Stimulated activated CD4-positive, alpha-beta T cell treated with anti-CD3 and anti-CD28 coated beads, Interleukin-12 subunit alpha, Interleukin-12 subunit beta, amount 100 ng/mL, for 24 hours (primary cell): ENCODE measurements around the gene CTNS.

Experiments used
- DNase-seq, 2 experiments: peaks; one replicate each; pipeline ENCODE4 v3.0.0-alpha.2; 2020; ENCODE audit warnings: low read depth in 2 of 2

The CTNS gene

GRCh38 chr17:3636154-3636907 lies at the start of gene CTNS, which contains the start of gene SHPK:
CTNS (plus strand) TSS chr17:3636760; CDS start chr17:3640207, 3,447 bp downstream.
SHPK (minus strand) TSS chr17:3636250; CDS start chr17:3636219, 31 bp downstream.
- peak; percentile 90 to 92 for DNase-seq

DNA sequence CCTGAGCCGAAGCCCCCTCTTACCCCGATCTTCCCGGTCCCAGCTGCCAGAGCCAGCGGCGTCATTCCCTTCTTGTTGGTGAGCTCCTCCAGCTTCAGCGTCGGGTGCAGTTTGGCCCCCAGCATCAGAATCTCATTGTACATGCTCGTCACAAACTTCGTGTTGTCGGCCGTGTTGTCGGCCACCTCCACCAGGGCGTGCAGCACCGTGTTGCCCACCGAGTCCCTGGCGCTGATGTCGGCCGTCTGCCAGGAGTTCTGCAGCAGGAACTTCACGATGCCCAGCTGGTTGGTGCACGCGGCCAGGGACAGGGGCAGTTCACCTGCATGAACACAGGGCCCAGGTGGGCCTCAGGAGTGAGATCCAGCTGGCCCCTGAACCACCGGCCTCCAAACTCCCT lies 46.8 kb upstream of the CTNS start:
- no peak for DNase-seq

- no peak for DNase-seq
Observed at GRCh38 chr17:3590231-3590630, 46.3 kb upstream of the CTNS start.

DNA sequence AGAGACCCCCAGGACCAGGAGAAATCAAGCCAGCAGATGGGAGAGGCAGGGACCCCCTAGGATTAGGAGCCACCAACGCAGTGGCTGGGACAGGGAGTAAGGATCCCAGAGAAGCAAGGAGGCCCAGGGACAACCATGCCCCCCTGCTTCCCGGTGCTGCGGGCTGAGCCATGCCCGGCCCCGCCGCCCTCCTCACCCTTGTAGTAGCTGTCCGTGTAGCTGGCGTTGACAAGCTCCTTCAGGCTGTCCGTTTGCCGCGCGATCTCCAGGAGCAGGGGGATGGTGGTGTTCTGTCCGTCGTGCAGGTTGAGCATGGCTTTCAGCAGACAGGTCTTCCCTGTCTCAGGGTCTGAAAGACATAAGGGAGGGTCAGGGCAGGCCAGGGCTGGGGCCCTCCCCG lies 45.8 kb upstream of the CTNS start:
- no peak for DNase-seq

GRCh38 chr17:3592216-3592860 lies 44.2 kb upstream of the CTNS start:
- DNase-seq: no peak

DNA sequence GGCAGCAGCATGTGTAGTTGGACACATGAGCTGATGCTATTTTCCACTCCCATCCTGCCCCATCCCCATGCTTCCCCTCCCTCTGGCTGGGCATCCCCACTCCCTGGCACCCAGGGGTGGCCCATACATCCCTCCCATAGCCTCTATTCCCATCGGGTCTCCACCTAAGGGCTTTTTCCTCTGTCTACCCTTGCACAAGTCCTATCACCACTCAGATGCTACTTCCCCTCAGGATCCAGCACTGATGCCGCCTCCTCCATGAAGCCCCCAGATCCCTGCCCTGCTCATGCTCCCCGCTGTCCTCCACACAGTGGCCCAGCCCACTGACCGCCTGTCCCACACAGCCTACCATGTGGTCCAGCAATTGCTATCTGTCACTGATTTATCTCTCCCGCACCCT lies 43.2 kb upstream of the CTNS start:
- DNase-seq: no peak

GRCh38 chr17:3594051-3594800 lies 42.3 kb upstream of the CTNS start:
- DNase-seq: no peak

DNA sequence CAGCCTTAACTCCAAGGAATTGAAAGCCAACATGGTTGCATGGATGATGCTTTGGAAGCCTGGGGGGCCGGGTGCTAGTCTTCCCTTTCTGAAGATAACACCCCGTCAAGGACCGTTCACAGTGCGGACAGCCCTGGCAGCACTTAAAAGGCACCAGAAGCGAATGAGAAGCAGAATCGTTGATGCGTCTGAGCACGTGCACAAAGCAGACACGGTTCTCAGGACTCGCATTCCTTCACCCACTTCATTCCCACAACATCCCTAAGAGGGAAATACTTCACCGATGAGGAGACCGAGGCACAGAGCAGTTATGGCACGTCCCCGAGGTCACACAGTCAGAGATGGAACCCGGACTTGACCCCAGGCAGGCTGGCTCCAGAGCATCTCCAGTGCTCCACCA lies 41.6 kb upstream of the CTNS start:
- DNase-seq: no peak

DNA sequence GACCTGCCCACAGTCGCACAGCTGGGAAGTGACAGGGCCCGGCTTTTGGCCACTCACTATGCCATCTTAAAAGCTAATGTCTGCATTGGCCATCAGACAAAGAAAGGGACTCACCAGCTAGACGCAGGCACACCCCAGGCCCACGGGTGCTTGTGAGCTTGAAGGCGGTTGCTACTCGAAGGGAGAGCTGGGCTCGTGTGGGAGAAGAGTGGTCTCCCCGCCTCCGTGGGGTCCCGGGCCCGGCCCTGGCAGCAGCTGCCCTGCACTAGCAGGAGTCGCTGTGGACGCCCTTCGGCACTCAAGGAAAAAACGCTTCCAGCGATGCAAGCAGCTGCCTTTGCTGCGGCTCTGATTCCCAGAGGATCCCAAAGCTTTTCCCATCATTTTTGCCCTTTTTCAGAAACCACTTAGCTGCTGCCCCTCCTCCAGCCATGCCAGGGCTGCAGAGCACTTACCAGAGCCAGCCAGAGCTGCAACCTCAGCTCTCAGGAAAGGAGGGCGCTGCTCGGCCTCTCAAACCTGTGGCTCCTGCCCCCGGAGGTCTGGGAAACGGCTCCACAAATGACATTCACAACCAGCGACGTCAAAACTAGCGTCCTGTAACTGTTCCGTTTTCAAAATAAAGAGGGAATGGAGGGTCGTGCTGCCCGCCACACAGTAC lies 39.6 kb upstream of the CTNS start:
- DNase-seq: no peak

GRCh38 chr17:3598078-3598477 lies 38.5 kb upstream of the CTNS start:
- DNase-seq: no peak

DNA sequence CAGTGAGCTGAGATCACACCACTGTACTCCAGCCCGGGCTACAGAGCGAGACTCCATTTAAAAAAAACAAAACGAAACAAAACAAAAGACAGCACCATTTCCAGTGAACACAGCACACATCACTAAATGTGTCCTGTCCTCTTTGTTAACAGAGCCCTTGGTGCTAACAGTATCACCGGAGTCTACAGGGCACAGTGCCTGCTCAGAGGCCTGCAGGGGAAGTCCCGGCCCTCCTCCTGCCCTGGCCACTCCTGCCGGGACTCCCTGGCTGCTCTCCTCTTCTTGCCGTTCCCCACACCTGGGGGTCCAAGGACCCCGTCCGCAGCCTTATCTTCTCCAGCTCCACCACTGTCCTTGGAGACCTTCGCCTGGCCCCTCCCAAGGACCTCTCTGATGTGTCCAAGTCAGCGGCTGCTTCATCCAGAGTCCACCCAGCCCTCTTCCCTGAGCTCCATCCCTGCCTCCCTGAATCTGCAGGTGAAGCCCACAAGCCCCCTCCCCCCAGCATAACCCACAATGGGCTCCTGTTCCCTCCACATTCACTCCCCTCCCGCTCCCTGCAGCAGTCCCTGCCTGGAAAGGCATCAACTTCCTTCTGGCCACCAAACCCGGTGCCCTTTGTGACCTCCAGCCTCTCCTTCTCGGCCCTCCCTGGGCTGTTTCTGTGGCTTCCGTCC lies 35.9 kb upstream of the CTNS start:
- no peak for DNase-seq

GRCh38 chr17:3602499-3602898 lies 34.1 kb upstream of the CTNS start:
- peak in 1 of 2 experiments; percentile 26 for DNase-seq

DNA sequence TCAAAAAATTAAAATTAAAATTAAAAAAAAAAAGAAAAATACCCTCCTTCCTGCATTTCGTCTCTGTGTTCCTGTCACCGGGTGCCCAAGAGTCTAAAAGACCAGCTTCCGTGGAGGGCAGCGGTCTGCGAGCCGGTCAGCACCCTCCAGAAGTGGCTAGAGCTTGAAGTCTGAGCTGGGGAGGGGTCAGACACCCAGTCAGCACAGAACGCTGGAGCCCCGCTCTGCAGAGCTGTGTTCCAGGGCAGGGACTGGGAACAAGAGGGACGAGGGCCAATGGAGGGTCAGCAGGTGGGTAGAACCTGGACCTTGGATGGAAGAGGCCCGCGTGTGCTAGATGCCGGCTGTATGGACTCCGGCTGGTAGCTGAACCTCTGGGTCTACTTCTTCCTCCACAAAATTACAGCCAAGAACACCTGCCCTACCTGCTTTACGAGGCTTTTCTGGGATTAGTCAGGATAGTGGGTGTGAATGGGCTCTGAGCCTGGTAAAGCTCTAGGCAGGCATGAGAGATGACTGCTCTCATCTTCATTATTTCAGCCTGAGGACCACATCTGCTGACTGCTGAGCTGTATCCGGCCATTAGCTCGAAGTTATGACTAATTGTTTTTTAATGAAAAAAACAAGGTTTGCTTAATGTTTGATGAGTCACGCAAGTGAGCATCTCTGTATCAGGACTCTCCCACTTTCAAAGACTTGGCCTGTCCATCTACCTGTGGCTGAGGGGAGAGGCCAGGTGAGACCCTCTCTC lies 33.3 kb upstream of the CTNS start:
- no peak for DNase-seq

DNA sequence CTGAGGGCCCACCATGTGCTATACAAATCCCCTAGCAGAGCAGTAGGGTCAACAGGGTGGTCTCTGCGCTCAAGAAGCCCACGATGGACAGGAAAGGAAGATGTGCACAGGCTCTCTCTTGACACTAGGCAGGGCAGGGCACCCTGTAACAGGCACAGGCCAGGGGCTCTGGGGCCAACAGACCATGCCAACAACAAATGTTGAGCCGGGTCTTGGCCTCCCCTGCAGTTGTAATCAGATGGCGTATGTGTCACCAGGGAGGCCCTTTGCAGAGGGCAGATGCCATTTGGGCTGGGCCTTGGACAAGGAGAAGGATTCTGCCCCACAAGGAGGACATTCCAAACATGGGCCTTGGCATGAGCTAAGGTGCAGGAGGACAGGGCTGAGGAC lies 32.7 kb upstream of the CTNS start:
- DNase-seq: no peak

GRCh38 chr17:3609689-3610088 lies 26.9 kb upstream of the CTNS start:
- no peak for DNase-seq

GRCh38 chr17:3610523-3610922 lies 26.0 kb upstream of the CTNS start:
- no peak for DNase-seq

GRCh38 chr17:3613124-3613523 lies 23.4 kb upstream of the CTNS start:
- no peak for DNase-seq

GRCh38 chr17:3615160-3615870 lies 21.2 kb upstream of the CTNS start:
- no peak for DNase-seq

DNA sequence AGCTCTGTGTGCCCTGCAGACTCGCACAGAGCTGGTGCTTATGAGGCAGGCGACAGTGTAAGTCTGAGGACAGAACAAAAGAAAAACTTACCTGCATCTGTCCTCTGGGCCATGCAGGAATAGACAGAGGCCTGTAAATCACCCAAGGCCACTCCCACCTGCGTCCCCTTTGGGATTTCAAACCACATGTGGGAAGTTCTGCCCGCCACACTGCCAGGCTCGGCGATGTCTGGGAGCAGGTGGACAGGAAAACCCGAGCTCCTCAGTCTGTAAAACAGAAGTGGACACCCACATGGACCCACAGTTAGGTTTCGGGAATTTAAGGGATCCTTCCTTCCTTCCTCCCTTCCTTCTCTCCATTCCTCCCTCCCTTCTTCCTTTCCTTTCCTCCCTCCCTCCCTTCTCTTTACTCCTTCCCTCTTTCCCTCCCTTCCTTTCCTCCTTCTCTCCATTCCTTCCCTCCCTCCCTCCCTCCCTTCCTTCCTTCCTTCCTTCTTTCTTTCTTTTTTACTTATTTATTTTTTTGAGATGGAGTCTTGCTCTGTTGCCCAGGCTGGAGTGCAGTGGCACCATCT lies 15.3 kb upstream of the CTNS start:
- no peak for DNase-seq
